Tibial artery (tissue), 4 donors: ENCODE data around the gene ALDH3A1.
A peak's percentile ranks its signal among the peaks of the same experiment; 100 is the strongest.

Experiments used
- DNase-seq, 2 donors: peaks; one replicate each; pipeline ENCODE4 v3.0.0-alpha.2; 2019
- H3K27ac ChIP-seq, 2 donors: fragments of 200-600 bp; sonication (generic) in 1 of 2; 1 replicate in 1 of 2; 2 replicates in 1 of 2; pipeline ENCODE4 v1.5.1; 2018 to 2019; ENCODE audit warnings: mild to moderate bottlenecking in 1 of 2
- H3K27me3 ChIP-seq, 2 donors: fragments of 200-600 bp; sonication (generic) in 1 of 2; one replicate each; pipeline versions ENCODE4 v1.5.1 to v1.6.0; 2016 to 2019
- H3K36me3 ChIP-seq, 3 donors: fragments of 200-600 bp; sonication (generic) in 2 of 3; one replicate each; pipeline ENCODE4 v1.5.1; 2016 to 2019; ENCODE audit warnings: mild to moderate bottlenecking in 2 of 3
- H3K4me1 ChIP-seq, 4 donors: fragments of 200-600 bp; sonication (generic) in 2 of 4; 1 replicate in 3 of 4; 2 replicates in 1 of 4; pipeline ENCODE4 v1.5.1; 2016 to 2019
- H3K4me3 ChIP-seq, 2 donors: fragments of 200-600 bp; sonication (generic) in 1 of 2; 1 replicate in 1 of 2; 2 replicates in 1 of 2; pipeline ENCODE4 v1.5.1; 2018 to 2019; ENCODE audit warnings: mild to moderate bottlenecking in 2 of 2
- H3K9me3 ChIP-seq, 3 donors: fragments of 200-600 bp; sonication (generic) in 1 of 3; one replicate each; pipeline ENCODE4 v1.5.1; 2016 to 2019
- intact Hi-C: fragments of 100-400 bp; cut with DNase I; formaldehyde crosslinking; loops from one replicate; pipeline ENCODE4 v1.15.0; 2023; ENCODE audit warnings: low total_unique reads
- TF ChIP-seq, protein P1 (sequence below), 2 experiments: fragments of 200-600 bp in 1 of 2; fragments of 450-650 bp in 1 of 2; IDR thresholded peaks; one replicate each; pipeline ENCODE4 v1.5.1; 2017 to 2019; ENCODE audit warnings: antibody characterized with exemption in 2 of 2, mild to moderate bottlenecking in 1 of 2, moderate library complexity in 1 of 2

Gene ALDH3A1

GRCh38 chr17:19737305-19738072 is 10.6 kb downstream of the ALDH3A1 start:
- intact Hi-C loops: no loop called here
- H3K4me3 ChIP-seq: no peak overlapping the region
- TF ChIP-seq, protein P1, sequence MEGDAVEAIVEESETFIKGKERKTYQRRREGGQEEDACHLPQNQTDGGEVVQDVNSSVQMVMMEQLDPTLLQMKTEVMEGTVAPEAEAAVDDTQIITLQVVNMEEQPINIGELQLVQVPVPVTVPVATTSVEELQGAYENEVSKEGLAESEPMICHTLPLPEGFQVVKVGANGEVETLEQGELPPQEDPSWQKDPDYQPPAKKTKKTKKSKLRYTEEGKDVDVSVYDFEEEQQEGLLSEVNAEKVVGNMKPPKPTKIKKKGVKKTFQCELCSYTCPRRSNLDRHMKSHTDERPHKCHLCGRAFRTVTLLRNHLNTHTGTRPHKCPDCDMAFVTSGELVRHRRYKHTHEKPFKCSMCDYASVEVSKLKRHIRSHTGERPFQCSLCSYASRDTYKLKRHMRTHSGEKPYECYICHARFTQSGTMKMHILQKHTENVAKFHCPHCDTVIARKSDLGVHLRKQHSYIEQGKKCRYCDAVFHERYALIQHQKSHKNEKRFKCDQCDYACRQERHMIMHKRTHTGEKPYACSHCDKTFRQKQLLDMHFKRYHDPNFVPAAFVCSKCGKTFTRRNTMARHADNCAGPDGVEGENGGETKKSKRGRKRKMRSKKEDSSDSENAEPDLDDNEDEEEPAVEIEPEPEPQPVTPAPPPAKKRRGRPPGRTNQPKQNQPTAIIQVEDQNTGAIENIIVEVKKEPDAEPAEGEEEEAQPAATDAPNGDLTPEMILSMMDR (IDR thresholded peaks at IDR 0.05): no peak
- no peaks in the 10 kb centered on the region for H3K36me3 ChIP-seq
- H3K27ac ChIP-seq: no peak overlapping the region
- no peak for DNase-seq
- H3K27me3 ChIP-seq: no peaks in the 10 kb centered on the region
- no peaks in the 10 kb centered on the region for H3K9me3 ChIP-seq
- no peaks in the 10 kb centered on the region for H3K4me1 ChIP-seq

GRCh38 chr17:19736071-19736470 is 12.0 kb downstream of the ALDH3A1 start:
- Histone ChIP-seq H3K27me3 (no peaks in the 10 kb centered on the region), H3K27ac (no peak overlapping the region), H3K9me3 (no peaks in the 10 kb centered on the region), H3K4me3 (no peak overlapping the region), H3K36me3 (no peaks in the 10 kb centered on the region), H3K4me1 (peaks cover 0 to 3% (median 0%) of the 10 kb centered on the region in 4 donors)
- no peak for DNase-seq
- intact Hi-C loops: no loop called here
- TF ChIP-seq, protein P1 (IDR thresholded peaks at IDR 0.05): no peak

DNA sequence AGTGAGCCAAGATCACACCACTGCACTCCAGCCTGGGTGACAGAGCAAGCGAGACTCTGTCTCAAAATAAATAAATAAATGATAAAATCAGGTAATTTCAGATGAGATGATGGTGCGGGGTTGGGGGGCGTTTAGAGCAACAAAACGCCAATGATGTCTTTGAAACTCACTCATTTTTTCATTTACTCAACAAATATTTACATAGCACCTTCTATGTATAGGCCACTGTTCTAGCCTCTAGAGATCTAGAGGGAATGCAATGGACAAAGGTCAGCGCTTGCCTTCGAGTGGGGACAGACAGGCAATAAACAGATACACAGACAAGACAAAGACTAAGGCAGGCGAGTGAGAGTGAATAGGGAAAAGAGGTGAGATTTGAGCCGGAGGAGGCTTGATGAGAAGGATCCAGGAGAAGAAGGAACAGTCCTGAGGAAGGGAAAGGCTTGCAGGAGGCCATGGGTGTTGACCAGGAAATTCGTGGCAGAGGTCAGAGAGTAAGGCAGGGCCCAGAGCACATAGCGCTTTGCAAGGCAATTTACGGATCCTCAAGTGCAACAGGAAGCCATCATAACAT is 14.1 kb downstream of the ALDH3A1 start:
- Histone ChIP-seq H3K36me3 (no peaks in the 10 kb centered on the region), H3K9me3 (no peaks in the 10 kb centered on the region), H3K4me1 (peaks cover 0 to 11% (median 0%) of the 10 kb centered on the region in 4 donors), H3K27ac (no peak overlapping the region), H3K27me3 (no peaks in the 10 kb centered on the region), H3K4me3 (no peak overlapping the region)
- no peak for DNase-seq
- intact Hi-C loops: no loop called here
- TF ChIP-seq, protein P1 (IDR thresholded peaks at IDR 0.05): no peak

DNA sequence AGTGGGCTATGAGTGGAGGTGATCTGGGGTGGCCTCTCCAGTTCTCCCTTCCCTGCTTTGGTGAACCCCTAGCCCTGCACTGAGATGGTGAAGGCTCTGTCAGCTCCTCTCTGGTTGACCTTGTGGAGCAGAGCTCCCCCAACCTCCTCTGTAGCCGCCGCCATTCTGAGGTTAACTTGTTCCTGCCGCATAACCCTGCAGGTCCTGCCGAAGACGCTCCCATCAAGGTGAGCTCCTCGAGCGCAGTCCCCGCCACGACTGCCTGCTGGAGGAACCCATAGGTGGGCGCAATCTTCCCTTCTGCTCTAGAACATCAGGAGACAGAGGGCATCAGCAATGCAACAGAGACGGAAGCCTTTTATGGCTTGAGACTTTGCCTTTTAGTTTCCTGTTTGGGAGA is 16.5 kb downstream of the ALDH3A1 start:
- no peaks in the 10 kb centered on the region for H3K27me3 ChIP-seq
- no peak for DNase-seq
- no peak overlapping the region for H3K27ac ChIP-seq
- no peaks in the 10 kb centered on the region for H3K9me3 ChIP-seq
- TF ChIP-seq, protein P1 (IDR thresholded peaks at IDR 0.05): no peak
- H3K4me1 ChIP-seq: peaks cover 0 to 34% (median 19%) of the 10 kb centered on the region in 4 donors
- intact Hi-C loops: no loop called here
- H3K4me3 ChIP-seq: no peak overlapping the region
- no peaks in the 10 kb centered on the region for H3K36me3 ChIP-seq

- no peaks in the 10 kb centered on the region for H3K27me3 ChIP-seq
- H3K27ac ChIP-seq: peak overlapping the region in 1 of 2 donors; percentile 35
- peaks cover 0 to 34% (median 20%) of the 10 kb centered on the region in 4 donors for H3K4me1 ChIP-seq
- no peak overlapping the region for H3K4me3 ChIP-seq
- intact Hi-C loops: no loop called here
- no peaks in the 10 kb centered on the region for H3K36me3 ChIP-seq
- TF ChIP-seq, protein P1 (IDR thresholded peaks at IDR 0.05): no peak
- no peaks in the 10 kb centered on the region for H3K9me3 ChIP-seq
- no peak for DNase-seq
Measured at GRCh38 chr17:19730843-19731242, 17.3 kb downstream of the ALDH3A1 start.
